Fibroblast of lung (primary cell): Measurements from ENCODE around the gene CDK10. TPM values are rescaled to one million over a fixed set of nuclear protein-coding genes. Genes with fewer than 3 reads are reported as not detected.
"Not testable (repeated sequence)": the region's sequence is repeated elsewhere in the genome, so short reads cannot be mapped to it uniquely, and the experiment has no call there.

Source experiments
- DNase-seq, 2 donors: peaks; one replicate each; pipeline versions ENCODE4 v3.0.0 to v3.0.0-alpha.2; 2010; ENCODE audit warnings: low read depth in 2 of 2
- H2AFZ ChIP-seq: 2 replicates; pipeline ENCODE4 v1.5.1; 2012; ENCODE audit warnings: low read length, control low read depth, inconsistent platforms
- H3K27ac ChIP-seq: 2 replicates; pipeline ENCODE4 v1.5.1; 2011; ENCODE audit warnings: low read length, control low read depth; ENCODE audit not compliant: insufficient read depth
- H3K27me3 ChIP-seq: 2 replicates; pipeline ENCODE4 v1.5.1; 2011; ENCODE audit warnings: mild to moderate bottlenecking, low read length; ENCODE audit not compliant: control insufficient read depth, insufficient read depth
- H3K36me3 ChIP-seq: 2 replicates; pipeline ENCODE4 v1.5.1; 2011; ENCODE audit warnings: low read length; ENCODE audit not compliant: control insufficient read depth, insufficient read depth
- H3K4me1 ChIP-seq: 2 replicates; pipeline ENCODE4 v1.5.1; 2011; ENCODE audit warnings: low read length; ENCODE audit not compliant: control insufficient read depth, insufficient read depth; ENCODE audit errors: extremely low read depth
- H3K4me2 ChIP-seq: 2 replicates; pipeline ENCODE4 v1.5.1; 2011; ENCODE audit warnings: low read length, control low read depth; ENCODE audit not compliant: insufficient read depth; ENCODE audit errors: extremely low read depth
- H3K4me3 ChIP-seq, 4 experiments: fragments of 200-600 bp in 1 of 4; sonication (generic) in 1 of 4; replicated peaks in 1 of 4; 2 replicates each; pipeline ENCODE4 v1.5.1; 2011 to 2016; ENCODE audit warnings: low read length in 4 of 4, low read depth in 3 of 4, mild to moderate bottlenecking in 3 of 4, control low read depth in 2 of 4, inconsistent platforms in 1 of 4, mixed read lengths in 1 of 4; ENCODE audit not compliant: insufficient read depth in 1 of 4; ENCODE audit errors: control extremely low read depth in 1 of 4
- H3K79me2 ChIP-seq: 2 replicates; pipeline ENCODE4 v1.5.1; 2012; ENCODE audit warnings: mild to moderate bottlenecking, low read length, inconsistent platforms; ENCODE audit not compliant: control insufficient read depth, insufficient read depth
- H3K9ac ChIP-seq: 2 replicates; pipeline ENCODE4 v1.5.1; 2011; ENCODE audit warnings: mild to moderate bottlenecking, low read length, control low read depth; ENCODE audit not compliant: insufficient read depth
- H3K9me3 ChIP-seq: 2 replicates; pipeline ENCODE4 v1.5.1; 2012; ENCODE audit warnings: low read depth, low read length; ENCODE audit not compliant: control insufficient read depth, insufficient read depth
- H4K20me1 ChIP-seq: 2 replicates; pipeline ENCODE4 v1.5.1; 2011; ENCODE audit warnings: low read length; ENCODE audit not compliant: control insufficient read depth, insufficient read depth; ENCODE audit errors: extremely low read depth
- CTCF ChIP-seq, 2 donors: IDR thresholded peaks in 1 of 2; conservative IDR thresholded peaks in 1 of 2; 1 replicate in 1 of 2; 2 replicates in 1 of 2; pipeline ENCODE4 v1.5.1; 2011 to 2012; ENCODE audit warnings: low read length in 2 of 2, control low read depth in 1 of 2, inconsistent platforms in 1 of 2, low read depth in 1 of 2, mild to moderate bottlenecking in 1 of 2
- EZH2 ChIP-seq: IDR thresholded peaks from 2 replicates; pipeline ENCODE4 v1.5.1; 2012; ENCODE audit warnings: low read length, control low read depth, mild to moderate bottlenecking; ENCODE audit errors: missing control alignments
- polyA plus RNA-seq, 2 donors: library from polyadenylated mRNA; depleted of rRNA in 1 of 2; stranded (reverse) in 1 of 2; unstranded in 1 of 2; fragments of >200 nt; gene quantifications; 2 replicates each; pipeline ENCODE4 v1.2.1, GENCODE V29; 2011 to 2012; ENCODE audit warnings: missing spikeins in 1 of 2
- total RNA-seq: library from RNA; depleted of rRNA; stranded (reverse); fragments of >200 nt; gene quantifications from 2 replicates; pipeline ENCODE4 v1.2.1, GENCODE V29; 2014

CDK10 gene
- total and polyA plus RNA-seq, 2 donors (not counting 1 experiment from before 2014, with no cell fraction given): 22.9 to 41.9 TPM

- Histone ChIP-seq H3K27me3 (no peaks in the 10 kb centered on the region), H3K4me2 (no peak overlapping the region), H3K4me1 (peaks cover 5% of the 10 kb centered on the region), H3K9me3 (no peaks in the 10 kb centered on the region), H2AFZ (no peak overlapping the region), H3K79me2 (peaks cover 6% of the 10 kb centered on the region), H3K36me3 (peaks cover 47% of the 10 kb centered on the region), H3K9ac (no peak overlapping the region), H3K27ac (no peak overlapping the region), H3K4me3 (no peak overlapping the region), H4K20me1 (no peaks in the 10 kb centered on the region)
- no peak for DNase-seq
- TF ChIP-seq EZH2: no peak
- no peak for TF ChIP-seq CTCF (conservative IDR thresholded peaks at IDR 0.05 in 1 of 2, IDR thresholded peaks at IDR 0.05 in 1 of 2; ENCODE audit: low read depth in 1 of 2, low read length in 2 of 2)
These were observed 6.8 kb downstream of the CDK10 start for GRCh38 chr16:89693289-89693731.

GRCh38 chr16:89693931-89694783 is 7.7 kb downstream of the CDK10 start:
- no peak overlapping the region for H3K9ac ChIP-seq
- H3K4me3 ChIP-seq: no peak overlapping the region
- H2AFZ ChIP-seq: no peak overlapping the region
- H4K20me1 ChIP-seq: no peaks in the 10 kb centered on the region
- H3K4me1 ChIP-seq: peaks cover 5% of the 10 kb centered on the region
- H3K79me2 ChIP-seq: peaks cover 1% of the 10 kb centered on the region
- H3K27me3 ChIP-seq: no peaks in the 10 kb centered on the region
- H3K4me2 ChIP-seq: no peak overlapping the region
- no peaks in the 10 kb centered on the region for H3K9me3 ChIP-seq
- no peak for DNase-seq
- no peak overlapping the region for H3K27ac ChIP-seq
- TF ChIP-seq EZH2: no peak
- no peak for TF ChIP-seq CTCF (conservative IDR thresholded peaks at IDR 0.05 in 1 of 2, IDR thresholded peaks at IDR 0.05 in 1 of 2; ENCODE audit: low read depth in 1 of 2, low read length in 2 of 2)
- H3K36me3 ChIP-seq: peaks cover 45% of the 10 kb centered on the region

DNA sequence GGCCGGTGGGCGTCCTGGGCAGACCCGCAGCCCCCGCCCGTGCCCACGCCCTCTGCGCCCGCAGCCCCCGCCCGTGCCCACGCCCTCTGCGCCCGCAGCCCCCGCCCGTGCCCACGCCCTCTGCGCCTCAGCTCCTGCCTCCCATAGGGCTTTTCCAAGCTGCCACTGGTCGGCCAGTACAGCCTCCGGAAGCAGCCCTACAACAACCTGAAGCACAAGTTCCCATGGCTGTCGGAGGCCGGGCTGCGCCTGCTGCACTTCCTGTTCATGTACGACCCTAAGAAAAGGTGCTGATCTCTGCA is 8.2 kb downstream of the CDK10 start:
- peaks cover 44% of the 10 kb centered on the region for H3K36me3 ChIP-seq
- DNase-seq, H4K20me1 ChIP-seq, H3K79me2 ChIP-seq, H3K27ac ChIP-seq, H3K27me3 ChIP-seq, H2AFZ ChIP-seq, H3K9me3 ChIP-seq, H3K4me1 ChIP-seq, H3K9ac ChIP-seq, H3K4me3 ChIP-seq, H3K4me2 ChIP-seq: not testable (repeated sequence)
